Astrocyte (in vitro differentiated cells and primary cell): ENCODE results near the gene SLC18A3.

ENCODE experiments used
- CTCF ChIP-seq: IDR thresholded peaks from 2 replicates; pipeline ENCODE4 v1.5.1; 2011; ENCODE audit warnings: low read depth, mild to moderate bottlenecking, inconsistent platforms, low read length, moderate library complexity; ENCODE audit not compliant: insufficient read depth
- EZH2 ChIP-seq: IDR thresholded peaks from 2 replicates; pipeline ENCODE4 v1.6.1; 2012; ENCODE audit warnings: mild to moderate bottlenecking, low read length, inconsistent platforms; ENCODE audit not compliant: insufficient read depth

- no peak for TF ChIP-seq EZH2
- no peak for TF ChIP-seq CTCF
Measured at GRCh38 chr10:49601857-49602256, 8.3 kb upstream of the SLC18A3 start.
